ENCODE measurements around the gene SEMA6A. TPM values are rescaled to one million over a fixed set of nuclear protein-coding genes. Genes with fewer than 3 reads are reported as not detected.

Gene SEMA6A
- total RNA-seq, 2 donors from 2014 or later = 7.4 to 11.4 TPM

- Histone ChIP-seq H3K36me3 (no peaks in the 10 kb centered on the region), H3K27me3 (replicated peaks; ENCODE audit: insufficient read depth) (no peaks in the 10 kb centered on the region), H3K27ac (no peak overlapping the region), H3K9me3 (no peaks in the 10 kb centered on the region), H3K4me1 (ENCODE audit: control insufficient read depth in 1 of 2, low read depth in 2 of 2) (no peaks in the 10 kb centered on the region), H3K4me3 (no peak overlapping the region)
- DNase-seq (ENCODE audit: low spot score) (no peak), ATAC-seq (ENCODE audit: insufficient number of reproducible peaks, low FRiP score, low read depth) (no peak)
- TF ChIP-seq, protein P1, sequence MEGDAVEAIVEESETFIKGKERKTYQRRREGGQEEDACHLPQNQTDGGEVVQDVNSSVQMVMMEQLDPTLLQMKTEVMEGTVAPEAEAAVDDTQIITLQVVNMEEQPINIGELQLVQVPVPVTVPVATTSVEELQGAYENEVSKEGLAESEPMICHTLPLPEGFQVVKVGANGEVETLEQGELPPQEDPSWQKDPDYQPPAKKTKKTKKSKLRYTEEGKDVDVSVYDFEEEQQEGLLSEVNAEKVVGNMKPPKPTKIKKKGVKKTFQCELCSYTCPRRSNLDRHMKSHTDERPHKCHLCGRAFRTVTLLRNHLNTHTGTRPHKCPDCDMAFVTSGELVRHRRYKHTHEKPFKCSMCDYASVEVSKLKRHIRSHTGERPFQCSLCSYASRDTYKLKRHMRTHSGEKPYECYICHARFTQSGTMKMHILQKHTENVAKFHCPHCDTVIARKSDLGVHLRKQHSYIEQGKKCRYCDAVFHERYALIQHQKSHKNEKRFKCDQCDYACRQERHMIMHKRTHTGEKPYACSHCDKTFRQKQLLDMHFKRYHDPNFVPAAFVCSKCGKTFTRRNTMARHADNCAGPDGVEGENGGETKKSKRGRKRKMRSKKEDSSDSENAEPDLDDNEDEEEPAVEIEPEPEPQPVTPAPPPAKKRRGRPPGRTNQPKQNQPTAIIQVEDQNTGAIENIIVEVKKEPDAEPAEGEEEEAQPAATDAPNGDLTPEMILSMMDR (IDR thresholded peaks at IDR 0.05) = no peak
Measured at GRCh38 chr5:116534964-116535651, 39.5 kb downstream of the SEMA6A start.

DNA sequence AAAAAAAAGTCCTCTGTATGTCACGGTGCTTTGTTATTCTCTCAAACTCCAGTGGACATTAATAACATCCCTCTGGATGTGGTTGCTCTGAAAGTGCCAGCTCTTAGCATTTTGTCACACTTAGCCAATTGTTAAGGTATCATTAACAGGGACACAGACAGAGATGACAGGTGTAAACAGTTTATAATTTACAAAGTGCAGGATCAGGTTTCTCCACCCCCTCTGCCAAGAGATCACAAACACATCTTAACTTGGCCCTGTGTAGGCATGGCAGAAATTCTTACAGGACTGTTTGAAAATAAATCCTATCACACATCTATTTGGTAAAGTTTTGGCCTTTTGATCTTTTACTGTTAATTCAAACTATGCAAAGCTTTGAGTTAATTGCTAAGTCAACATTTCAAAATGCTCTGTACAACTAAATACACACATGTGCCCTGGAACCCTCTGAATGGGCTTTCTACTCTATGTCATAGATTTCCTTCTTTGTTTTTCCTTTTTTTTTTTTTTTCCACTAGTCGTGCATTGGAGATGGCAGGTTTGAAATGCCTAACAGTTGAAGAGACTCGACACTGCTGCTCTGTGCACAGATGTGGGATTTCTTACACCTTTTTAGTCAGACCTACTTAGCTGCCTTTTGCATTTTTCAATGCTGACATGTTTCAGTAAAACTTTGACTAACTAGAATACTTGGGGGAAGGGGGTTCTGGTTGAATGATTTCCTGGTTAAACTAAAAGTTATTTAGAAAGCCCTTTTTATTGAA lies 41.7 kb downstream of the SEMA6A start:
- no peak for DNase-seq (ENCODE audit: low spot score)
- TF ChIP-seq, protein P1 (IDR thresholded peaks at IDR 0.05) = no peak
- H3K4me1 ChIP-seq (ENCODE audit: control insufficient read depth in 1 of 2, low read depth in 2 of 2) = no peaks in the 10 kb centered on the region

DNA sequence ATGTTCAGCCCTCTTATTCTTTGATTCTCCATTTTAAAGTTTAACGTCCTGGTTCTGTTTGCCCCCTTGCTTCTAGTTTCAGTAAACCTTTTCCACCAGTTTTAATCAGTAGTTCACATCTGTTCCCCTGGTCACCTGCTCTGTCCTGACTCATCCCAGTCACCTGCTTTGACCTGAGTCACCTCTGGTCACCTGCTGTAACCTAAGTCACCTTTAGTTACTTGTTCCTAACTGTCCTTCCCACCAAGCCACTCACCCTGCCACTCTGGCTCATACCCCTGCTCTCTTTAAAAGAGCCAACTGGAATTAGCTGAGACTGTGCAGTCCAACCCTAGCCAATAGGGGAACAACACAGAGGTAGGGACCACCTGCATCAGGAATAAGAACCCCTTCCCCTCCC lies 43.0 kb downstream of the SEMA6A start:
- DNase-seq (ENCODE audit: low spot score) (no peak), ATAC-seq (ENCODE audit: insufficient number of reproducible peaks, low FRiP score, low read depth) (no peak)
- no peak overlapping the region for H3K27ac ChIP-seq

More for the DNA sequence above, 41.7 kb downstream of the SEMA6A start:
- Histone ChIP-seq H3K27ac (no peak overlapping the region), H3K4me3 (no peak overlapping the region), H3K27me3 (replicated peaks; ENCODE audit: insufficient read depth) (no peaks in the 10 kb centered on the region), H3K9me3 (no peaks in the 10 kb centered on the region), H3K36me3 (no peaks in the 10 kb centered on the region)
- no peak for ATAC-seq (ENCODE audit: insufficient number of reproducible peaks, low FRiP score, low read depth)

DNA sequence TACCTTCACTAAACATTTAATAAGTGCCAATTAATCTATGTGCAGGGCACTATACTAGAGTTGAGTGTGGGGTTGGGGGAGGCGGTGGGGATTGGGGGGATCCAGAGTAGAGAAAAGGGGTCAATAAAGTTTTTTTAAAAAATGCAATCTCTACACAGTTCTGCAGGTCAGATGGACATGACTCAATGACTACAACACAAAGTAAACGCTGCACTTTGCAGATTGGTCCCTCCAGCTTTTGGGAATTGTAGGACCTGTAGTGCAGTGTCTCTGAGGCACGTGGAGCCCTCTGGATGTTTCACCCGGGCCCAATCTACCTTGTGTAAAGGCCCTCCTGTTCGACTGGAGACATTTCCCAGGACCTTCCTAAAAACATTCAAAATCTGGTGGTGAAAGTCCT lies 43.5 kb downstream of the SEMA6A start:
- Histone ChIP-seq H3K9me3 (no peaks in the 10 kb centered on the region), H3K4me1 (ENCODE audit: control insufficient read depth in 1 of 2, low read depth in 2 of 2) (no peaks in the 10 kb centered on the region), H3K36me3 (no peaks in the 10 kb centered on the region), H3K27me3 (replicated peaks; ENCODE audit: insufficient read depth) (no peaks in the 10 kb centered on the region), H3K27ac (no peak overlapping the region), H3K4me3 (no peak overlapping the region)
- no peak for DNase-seq (ENCODE audit: low spot score)
- TF ChIP-seq, protein P1 (IDR thresholded peaks at IDR 0.05) = no peak
- no peak for ATAC-seq (ENCODE audit: insufficient number of reproducible peaks, low FRiP score, low read depth)

More for the DNA sequence above, 43.0 kb downstream of the SEMA6A start:
- H3K27me3 ChIP-seq (replicated peaks; ENCODE audit: insufficient read depth) = no peaks in the 10 kb centered on the region
- no peaks in the 10 kb centered on the region for H3K36me3 ChIP-seq
- no peaks in the 10 kb centered on the region for H3K4me1 ChIP-seq (ENCODE audit: control insufficient read depth in 1 of 2, low read depth in 2 of 2)
- no peaks in the 10 kb centered on the region for H3K9me3 ChIP-seq
- TF ChIP-seq, protein P1 (IDR thresholded peaks at IDR 0.05) = no peak
- no peak overlapping the region for H3K4me3 ChIP-seq

GRCh38 chr5:116530276-116530675 lies 44.3 kb downstream of the SEMA6A start:
- no peak overlapping the region for H3K4me3 ChIP-seq
- H3K27me3 ChIP-seq (replicated peaks; ENCODE audit: insufficient read depth) = no peaks in the 10 kb centered on the region
- TF ChIP-seq, protein P1 (IDR thresholded peaks at IDR 0.05) = no peak
- H3K4me1 ChIP-seq (ENCODE audit: control insufficient read depth in 1 of 2, low read depth in 2 of 2) = no peaks in the 10 kb centered on the region
- H3K9me3 ChIP-seq = no peaks in the 10 kb centered on the region
- H3K36me3 ChIP-seq = no peaks in the 10 kb centered on the region
- DNase-seq (ENCODE audit: low spot score) = no peak
- H3K27ac ChIP-seq = no peak overlapping the region
- no peak for ATAC-seq (ENCODE audit: insufficient number of reproducible peaks, low FRiP score, low read depth)
